ENCODE data around the gene SCD5.

The SCD5 gene

DNA sequence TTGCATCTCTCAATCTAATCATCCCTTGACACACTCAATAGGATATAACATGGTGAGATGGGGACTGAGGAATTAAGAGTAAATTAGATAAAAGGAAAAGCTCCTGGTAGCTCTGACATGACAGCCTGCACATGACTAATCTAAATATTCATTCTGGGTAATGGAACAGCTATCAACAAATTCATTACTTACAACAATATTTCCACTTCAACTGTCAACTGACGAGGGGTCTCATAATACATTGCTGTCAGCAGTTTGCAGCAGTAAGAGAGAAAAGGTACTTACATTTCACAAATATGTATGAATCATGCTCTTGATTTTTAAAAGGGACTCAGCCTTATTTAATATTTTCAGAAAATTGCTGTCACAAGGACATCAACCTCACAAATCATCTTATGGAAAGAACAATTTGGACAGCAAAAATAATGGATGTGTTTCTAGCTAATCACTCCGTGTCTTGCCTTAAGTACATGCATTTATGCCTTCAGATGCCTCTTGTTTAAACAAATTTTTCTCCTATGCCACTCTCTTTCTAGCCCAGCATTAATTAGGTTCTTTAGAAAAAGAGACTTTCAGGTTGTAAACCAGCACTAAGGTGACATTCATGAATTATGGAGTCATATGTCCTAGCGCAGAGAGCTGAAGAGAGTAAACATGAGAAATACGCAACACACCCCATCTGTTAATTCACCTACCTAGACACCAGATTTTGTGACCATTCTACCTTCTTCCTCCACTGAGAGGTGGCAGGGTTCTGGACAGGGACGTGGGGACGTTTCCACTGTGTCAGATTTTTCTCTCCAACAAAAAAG lies 137.2 kb downstream of the SCD5 start:
- in situ Hi-C loops (cut with MboI; ENCODE audit: low pct_unique_long_range_greater_than_20kb, low sequenced_read_pairs), result no loop called here
- no peak for DNase-seq

DNA sequence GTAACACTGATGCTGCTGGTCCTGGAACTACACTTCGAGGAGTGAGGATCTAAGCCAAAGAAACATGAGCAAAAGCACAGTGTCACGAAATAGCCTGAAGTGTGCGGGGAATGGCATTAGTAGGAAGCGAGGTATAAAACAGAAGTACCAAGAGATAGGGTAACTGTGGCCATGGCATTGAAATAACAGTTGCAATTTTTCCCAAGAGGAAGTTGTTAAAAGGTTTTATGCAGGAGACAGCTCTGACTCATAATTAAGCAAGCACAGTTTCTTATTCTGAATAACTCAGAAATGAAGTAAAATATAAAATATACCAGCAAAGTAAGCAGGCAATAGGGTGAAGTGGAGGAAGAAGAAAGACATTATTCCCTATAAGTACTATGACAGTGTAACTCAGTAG lies 146.5 kb downstream of the SCD5 start:
- in situ Hi-C loops (cut with MboI; ENCODE audit: low pct_unique_long_range_greater_than_20kb, low sequenced_read_pairs), result no loop called here
- DNase-seq, result peak; percentile 72

DNA sequence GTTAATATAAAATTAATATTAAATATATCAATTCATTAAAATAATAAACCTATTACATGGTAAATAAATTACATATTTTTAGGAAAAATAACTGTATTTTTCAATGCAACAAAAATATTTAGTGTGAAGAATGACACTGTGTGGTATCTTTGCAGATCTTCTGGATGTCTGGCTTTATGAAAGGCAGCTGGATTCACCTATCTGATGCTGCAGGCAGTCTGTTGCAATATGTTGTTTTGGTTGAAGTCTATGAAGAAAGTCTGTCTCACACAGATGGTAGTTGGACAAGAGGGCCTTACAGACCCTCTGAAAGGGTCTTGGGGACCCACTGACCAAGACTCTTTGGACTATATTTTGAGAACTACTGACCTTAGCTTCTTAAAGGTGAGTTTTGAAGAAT lies 147.7 kb downstream of the SCD5 start:
- in situ Hi-C loops (cut with MboI; ENCODE audit: low pct_unique_long_range_greater_than_20kb, low sequenced_read_pairs), result no loop called here
- DNase-seq, result no peak

- in situ Hi-C loops (cut with MboI; ENCODE audit: low pct_unique_long_range_greater_than_20kb, low sequenced_read_pairs), result no loop called here
- no peak for DNase-seq
Measured at GRCh38 chr4:82648356-82648755, 150.2 kb downstream of the SCD5 start.

- no peak for DNase-seq
- in situ Hi-C loops (cut with MboI; ENCODE audit: low pct_unique_long_range_greater_than_20kb, low sequenced_read_pairs), result no loop called here
Measured at GRCh38 chr4:82645936-82646565, 152.5 kb downstream of the SCD5 start.

DNA sequence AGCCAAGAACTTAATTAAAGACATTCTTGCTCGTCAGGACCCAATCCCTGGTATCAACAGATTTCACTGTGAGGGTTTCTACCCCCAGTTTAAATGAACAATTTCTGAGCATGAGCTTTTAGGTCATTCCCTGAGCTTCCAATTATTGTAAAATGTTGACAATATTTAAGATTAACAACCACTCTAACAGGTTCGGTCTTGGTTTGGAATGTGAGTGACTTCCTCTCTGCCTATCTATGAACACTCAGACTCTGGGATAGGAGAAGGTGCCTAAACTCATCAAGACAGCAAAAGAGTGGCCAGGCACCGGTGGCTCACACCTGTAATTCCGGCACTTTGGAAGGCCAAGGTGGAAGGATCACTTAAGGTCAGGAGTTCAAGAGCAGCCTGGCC lies 153.9 kb downstream of the SCD5 start:
- in situ Hi-C loops (cut with MboI; ENCODE audit: low pct_unique_long_range_greater_than_20kb, low sequenced_read_pairs), result no loop called here
- DNase-seq, result no peak

DNA sequence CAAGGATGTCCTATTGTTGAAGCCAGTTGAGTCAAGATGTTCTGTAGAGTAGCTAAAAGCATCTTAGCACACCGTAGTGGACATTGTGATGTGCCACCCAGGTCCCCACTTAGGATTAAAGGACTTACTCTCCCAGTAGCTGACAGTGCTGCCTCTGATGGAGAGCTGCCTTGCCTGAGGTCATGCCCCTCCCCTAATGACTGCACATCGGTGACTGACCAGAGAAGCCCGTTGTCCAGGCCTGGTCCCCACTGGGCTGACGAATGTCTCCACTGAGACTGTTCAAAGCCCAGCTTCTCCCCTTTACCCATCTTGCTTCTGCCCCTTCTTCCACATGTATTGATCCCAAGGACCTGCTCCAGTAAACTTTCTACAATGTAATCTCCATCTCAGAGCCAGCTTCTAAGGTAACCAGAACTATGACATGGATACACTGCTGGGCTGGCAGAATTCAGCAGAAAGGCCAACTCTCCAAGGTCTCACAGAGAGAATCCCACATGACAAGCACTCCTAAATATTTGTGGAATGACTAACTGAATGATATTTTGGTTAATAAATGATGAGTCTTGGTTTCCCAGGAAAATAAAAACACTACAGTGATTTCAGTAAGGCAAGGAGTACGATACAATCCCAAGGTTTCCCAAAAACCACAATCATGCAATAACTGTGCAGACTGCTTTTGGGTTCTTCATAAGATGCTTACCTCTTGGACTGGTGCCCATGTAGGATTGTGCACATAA lies 154.4 kb downstream of the SCD5 start:
- in situ Hi-C loops (cut with MboI; ENCODE audit: low pct_unique_long_range_greater_than_20kb, low sequenced_read_pairs), result no loop called here
- DNase-seq, result no peak

DNA sequence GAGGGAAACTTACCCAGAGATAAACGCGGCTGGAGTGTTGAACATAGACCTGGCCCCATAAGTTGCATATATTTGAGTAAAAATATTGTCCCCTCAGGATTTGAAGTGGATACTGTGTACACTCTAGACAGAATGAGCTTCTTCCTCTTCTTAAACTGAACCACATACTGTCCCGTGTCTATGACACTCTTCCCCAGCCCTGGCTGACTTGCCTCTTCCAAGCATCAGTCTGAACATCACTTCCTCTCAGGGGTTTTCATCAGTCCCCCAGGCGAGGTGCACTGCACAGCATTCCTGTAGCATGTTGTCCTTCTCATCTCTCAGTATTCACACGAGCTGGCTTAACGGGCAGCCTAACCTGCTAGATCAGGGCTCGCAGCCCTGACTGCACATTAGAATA lies 156.3 kb downstream of the SCD5 start:
- peak; percentile 16 for DNase-seq
- in situ Hi-C loops (cut with MboI; ENCODE audit: low pct_unique_long_range_greater_than_20kb, low sequenced_read_pairs), result no loop called here

DNA sequence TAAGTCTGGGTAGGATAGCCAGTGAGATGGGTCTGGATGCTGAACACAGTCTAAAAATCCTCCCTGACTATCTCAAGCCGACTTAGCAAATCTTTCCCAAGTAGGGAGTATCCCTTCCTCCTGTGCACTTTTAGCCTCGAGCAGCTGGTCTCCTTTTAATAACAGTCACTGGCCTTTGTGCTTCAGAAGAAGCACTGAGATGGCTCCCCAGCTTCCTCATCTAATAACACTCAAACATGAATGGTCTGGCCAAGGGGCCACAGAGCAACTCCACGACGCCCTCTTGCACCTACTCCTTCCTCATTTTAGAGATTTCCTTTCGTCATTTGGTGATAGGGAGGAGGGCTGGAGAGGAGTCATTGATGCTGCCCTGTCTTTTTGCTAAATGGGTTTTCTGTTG lies 158.1 kb downstream of the SCD5 start:
- in situ Hi-C loops (cut with MboI; ENCODE audit: low pct_unique_long_range_greater_than_20kb, low sequenced_read_pairs), result no loop called here
- DNase-seq, result peak; percentile 46

GRCh38 chr4:82639971-82640370 lies 158.6 kb downstream of the SCD5 start:
- no peak for DNase-seq
- in situ Hi-C loops (cut with MboI; ENCODE audit: low pct_unique_long_range_greater_than_20kb, low sequenced_read_pairs), result no loop called here

GRCh38 chr4:82638479-82638878 lies 160.1 kb downstream of the SCD5 start:
- peak; percentile 18 for DNase-seq
- in situ Hi-C loops (cut with MboI; ENCODE audit: low pct_unique_long_range_greater_than_20kb, low sequenced_read_pairs), result no loop called here

DNA sequence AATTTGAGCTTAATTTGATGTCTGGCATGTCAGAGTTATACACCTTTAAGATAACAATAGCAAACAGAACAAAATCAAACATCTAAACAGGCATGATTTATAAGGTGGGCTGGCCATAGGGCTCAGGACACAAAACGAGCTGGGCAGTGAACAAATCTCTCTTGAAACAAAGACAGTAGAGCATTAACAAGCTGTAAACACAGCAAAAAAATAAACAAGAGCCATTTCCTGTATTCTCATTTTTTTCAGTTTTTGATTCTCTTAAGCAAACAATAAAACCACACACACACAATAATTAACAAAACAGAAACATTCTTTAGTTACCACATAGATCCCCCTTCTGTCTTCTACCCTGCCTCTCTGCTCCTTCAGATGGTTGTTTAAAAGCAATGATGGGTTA lies 168.5 kb downstream of the SCD5 start:
- in situ Hi-C loops (cut with MboI; ENCODE audit: low pct_unique_long_range_greater_than_20kb, low sequenced_read_pairs), result no loop called here
- no peak for DNase-seq

DNA sequence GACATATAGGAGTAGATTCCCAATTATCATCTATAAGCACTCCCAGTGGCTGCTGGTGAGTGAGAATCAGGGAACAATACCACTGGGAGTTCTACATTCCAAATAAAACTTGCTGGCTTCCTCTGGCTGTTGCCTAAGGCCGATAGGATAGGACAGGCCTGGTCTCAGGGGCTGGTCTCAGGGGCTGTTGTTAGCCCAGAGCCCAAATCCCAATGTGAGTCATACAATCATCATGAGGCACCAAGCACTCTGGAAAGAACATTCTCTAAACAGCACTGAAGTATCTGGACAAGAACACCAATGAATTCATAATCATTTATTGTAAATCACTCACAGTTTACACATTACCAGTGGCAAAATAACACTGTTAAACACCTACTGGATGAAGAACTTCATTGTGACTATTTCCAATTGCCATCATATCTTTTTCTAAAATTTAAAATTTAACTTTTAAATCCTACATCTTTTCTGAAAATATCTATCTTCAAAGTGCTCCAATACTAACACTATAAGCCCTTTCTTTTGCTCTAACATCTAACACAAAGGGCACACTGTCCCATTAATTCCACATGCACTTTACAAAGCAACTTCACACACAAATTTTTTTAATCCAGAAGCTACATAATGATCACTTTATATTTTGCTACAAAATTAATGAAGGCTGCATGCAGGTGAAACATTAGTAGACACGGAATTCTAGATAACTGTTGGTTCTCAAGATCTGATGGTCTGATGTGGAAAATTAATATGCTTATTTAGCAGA lies 169.2 kb downstream of the SCD5 start:
- in situ Hi-C loops (cut with MboI; ENCODE audit: low pct_unique_long_range_greater_than_20kb, low sequenced_read_pairs), result no loop called here
- no peak for DNase-seq

DNA sequence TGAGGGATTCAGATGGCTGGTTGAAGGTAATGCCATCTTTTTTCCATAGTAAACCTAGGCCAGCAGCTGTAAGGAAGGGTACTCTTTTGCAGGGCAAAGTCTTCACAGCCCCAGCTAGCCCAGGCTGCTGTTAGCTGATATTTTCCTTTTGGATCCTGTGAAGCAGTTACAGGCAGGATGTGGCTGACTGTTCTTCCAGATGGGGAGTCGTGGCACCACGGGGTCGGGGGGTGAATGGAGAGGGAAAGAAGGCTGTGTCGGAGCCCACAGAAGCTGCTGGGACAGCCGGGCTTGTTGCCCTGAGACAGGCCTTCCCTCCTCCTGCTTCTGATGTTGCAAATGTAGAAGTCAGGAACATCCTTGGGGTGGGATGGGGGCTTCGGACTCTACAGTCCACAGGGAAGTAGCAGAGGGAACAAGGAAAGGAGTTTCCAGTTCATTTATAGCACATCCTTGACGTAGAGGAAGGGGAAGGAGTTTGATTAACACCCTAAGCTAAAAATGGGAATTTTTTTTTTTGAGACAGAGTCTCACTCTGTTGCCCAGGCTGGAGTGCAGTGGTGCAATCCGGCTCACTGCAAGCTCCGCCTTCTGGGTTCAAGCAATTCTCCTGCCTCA lies 172.2 kb downstream of the SCD5 start:
- in situ Hi-C loops (cut with MboI; ENCODE audit: low pct_unique_long_range_greater_than_20kb, low sequenced_read_pairs), result no loop called here
- DNase-seq, result no peak

- DNase-seq, result no peak
- in situ Hi-C loops (cut with MboI; ENCODE audit: low pct_unique_long_range_greater_than_20kb, low sequenced_read_pairs), result no loop called here
Measured at GRCh38 chr4:82624819-82625218, 173.8 kb downstream of the SCD5 start.

GRCh38 chr4:82623121-82623683 lies 175.4 kb downstream of the SCD5 start:
- in situ Hi-C loops (cut with MboI; ENCODE audit: low pct_unique_long_range_greater_than_20kb, low sequenced_read_pairs), result no loop called here
- DNase-seq, result no peak

DNA sequence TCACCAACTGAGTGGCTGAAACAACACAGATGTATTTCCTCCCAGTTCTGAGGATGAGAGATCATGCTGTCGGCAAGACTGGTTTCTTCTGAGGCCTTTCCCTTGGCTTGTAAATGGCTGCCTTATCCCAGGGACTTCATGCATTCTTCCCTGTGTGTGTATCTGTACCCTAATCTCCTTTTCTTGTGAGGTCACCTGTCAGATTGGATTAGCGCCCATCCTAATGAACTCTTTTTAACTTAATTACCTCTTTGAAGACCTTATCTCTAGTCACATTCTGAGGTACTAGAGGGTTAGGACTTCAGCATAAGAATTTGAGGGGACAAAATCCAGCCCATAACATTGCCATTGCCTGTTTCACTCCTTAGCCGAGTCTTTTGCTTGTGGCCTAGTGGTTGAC lies 177.3 kb downstream of the SCD5 start:
- in situ Hi-C loops (cut with MboI; ENCODE audit: low pct_unique_long_range_greater_than_20kb, low sequenced_read_pairs), result no loop called here
- no peak for DNase-seq

- no peak for DNase-seq
- in situ Hi-C loops (cut with MboI; ENCODE audit: low pct_unique_long_range_greater_than_20kb, low sequenced_read_pairs), result no loop called here
Measured at GRCh38 chr4:82620126-82620735, 178.4 kb downstream of the SCD5 start.
